ENCODE results near the gene CHRD.
"Not testable (repeated sequence)": the region's sequence is repeated elsewhere in the genome, so short reads cannot be mapped to it uniquely, and the experiment has no call there.

Gene CHRD

GRCh38 chr3:184379358-184380184, at the start of gene CHRD:
CHRD (plus strand) TSS chr3:184380054; CDS start chr3:184380319, 265 bp downstream.
- peak; percentile 64 for DNase-seq (ENCODE audit: low spot score)

DNA sequence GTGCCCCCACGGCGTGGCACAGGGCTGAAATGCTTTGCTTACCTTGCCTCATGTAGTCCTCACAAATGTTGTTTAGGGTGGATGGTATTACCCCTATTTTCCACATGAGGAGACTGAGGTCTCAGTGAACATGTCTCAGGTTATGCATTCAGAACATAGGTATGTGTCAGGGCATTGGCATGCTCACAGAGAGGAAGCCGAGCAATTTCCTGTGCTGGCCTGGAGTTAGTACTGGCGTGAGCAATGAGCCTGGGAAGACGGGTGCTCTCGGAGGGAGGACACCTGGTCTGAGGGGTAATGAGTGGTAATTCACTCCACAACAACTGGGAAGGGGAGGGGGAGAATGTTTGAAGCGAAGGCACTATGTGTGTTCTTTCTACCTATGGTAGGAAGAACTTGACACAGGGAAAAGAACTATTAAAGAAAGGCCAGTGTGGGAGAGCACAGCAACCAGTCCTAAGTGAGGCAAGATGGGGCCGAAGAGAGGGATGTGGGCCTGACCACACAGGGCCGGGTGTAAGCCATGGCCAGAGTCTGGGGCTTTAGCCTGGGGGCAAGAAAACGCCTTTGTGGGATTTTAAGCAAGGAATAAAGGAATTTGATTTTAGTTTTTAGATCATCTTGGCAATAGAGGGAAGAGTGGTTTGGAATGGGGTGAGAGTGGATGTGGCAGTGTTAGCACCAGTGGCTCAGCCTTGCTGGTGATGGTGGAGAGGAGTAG, 47.3 kb upstream of the CHRD start:
- no peak for DNase-seq (ENCODE audit: low spot score)

DNA sequence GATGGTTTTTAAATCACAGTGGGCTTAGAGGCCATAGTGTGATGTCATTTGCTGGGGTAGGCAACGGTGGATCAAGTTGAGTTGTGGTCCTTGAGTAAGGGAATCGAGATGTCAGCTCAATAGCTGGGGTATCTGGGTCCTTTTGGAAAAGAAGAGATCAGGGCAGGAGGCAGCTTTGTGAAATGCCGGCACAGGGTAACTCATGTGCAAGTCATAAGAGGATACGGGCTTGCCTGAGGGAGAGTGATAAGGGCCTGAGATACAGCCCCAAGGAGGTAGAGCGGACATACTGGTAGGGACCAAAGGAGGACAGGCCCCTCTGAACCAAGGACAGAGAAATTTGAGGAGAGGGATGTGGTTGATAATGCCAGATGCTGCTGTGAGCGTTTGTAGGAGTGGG, 46.7 kb upstream of the CHRD start:
- no peak for DNase-seq (ENCODE audit: low spot score)

GRCh38 chr3:184333700-184334099, 46.2 kb upstream of the CHRD start:
- DNase-seq (ENCODE audit: low spot score) = no peak

DNA sequence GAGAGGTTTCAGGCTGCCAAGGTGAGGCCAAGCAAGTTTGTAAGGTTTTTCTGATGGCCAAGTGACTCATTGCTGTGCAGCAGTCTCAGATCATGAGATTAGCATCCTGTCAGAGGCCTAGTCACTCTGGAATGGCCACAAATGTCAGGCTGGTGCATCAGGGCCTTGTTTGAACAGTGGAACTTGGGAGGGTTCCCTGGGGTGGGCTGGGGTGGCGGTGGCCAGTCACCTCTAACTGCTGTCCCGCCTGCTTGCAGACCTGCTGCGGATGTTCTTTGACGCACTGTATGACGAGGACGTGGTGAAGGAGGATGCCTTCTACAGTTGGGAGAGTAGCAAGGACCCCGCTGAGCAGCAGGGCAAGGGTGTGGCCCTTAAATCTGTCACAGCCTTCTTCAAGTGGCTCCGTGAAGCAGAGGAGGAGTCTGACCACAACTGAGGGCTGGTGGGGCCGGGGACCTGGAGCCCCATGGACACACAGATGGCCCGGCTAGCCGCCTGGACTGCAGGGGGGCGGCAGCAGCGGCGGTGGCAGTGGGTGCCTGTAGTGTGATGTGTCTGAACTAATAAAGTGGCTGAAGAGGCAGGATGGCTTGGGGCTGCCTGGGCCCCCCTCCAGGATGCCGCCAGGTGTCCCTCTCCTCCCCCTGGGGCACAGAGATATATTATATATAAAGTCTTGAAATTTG, 45.2 kb upstream of the CHRD start:
- DNase-seq (ENCODE audit: low spot score) = no peak

- no peak for DNase-seq (ENCODE audit: low spot score)
Measured at GRCh38 chr3:184335291-184335660, 44.6 kb upstream of the CHRD start.

DNA sequence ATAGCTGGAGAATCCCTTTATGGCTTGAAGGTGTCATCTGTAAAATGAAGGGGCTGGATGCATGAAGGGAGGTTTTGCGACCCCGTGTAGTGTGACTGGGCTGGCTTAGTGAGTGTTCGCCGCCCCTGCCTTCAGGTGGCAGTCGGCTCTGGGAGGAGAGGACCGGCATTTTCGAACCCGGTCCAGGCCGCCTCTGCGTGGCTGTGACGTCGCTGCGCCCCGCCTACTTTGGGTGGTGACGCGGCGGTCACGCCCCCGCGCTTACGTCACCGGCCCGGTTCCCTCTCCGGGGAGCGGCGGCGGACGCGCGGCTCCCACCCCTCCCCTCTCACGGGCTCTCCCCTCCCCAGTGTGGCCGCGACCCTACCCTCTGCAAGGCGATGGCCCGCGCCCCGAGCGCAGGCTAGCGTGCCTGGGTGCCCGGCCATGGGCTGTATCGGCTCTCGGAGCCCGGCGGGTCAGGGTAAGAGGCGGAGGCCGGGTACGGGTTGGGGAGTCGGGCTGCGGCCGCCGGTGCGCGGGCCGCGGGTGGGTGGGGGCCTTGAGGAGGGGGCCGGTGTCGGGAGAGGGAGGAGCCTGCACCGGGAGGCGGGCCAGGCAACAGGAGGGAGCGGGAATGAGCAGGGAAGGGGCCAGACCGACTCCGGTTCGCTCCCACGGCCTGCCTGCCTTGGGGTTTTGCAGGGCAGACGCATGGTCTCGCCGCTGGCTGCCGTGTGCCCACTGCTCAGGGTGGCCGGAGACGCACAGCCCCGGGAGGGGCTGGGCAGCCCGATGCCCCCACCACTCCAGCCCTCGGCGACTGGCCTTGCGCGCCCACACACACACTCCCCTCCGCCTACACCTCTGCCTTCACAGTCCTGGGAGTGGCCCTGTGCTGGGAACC, 44.0 kb upstream of the CHRD start:
- peak; percentile 95 for DNase-seq (ENCODE audit: low spot score)

DNA sequence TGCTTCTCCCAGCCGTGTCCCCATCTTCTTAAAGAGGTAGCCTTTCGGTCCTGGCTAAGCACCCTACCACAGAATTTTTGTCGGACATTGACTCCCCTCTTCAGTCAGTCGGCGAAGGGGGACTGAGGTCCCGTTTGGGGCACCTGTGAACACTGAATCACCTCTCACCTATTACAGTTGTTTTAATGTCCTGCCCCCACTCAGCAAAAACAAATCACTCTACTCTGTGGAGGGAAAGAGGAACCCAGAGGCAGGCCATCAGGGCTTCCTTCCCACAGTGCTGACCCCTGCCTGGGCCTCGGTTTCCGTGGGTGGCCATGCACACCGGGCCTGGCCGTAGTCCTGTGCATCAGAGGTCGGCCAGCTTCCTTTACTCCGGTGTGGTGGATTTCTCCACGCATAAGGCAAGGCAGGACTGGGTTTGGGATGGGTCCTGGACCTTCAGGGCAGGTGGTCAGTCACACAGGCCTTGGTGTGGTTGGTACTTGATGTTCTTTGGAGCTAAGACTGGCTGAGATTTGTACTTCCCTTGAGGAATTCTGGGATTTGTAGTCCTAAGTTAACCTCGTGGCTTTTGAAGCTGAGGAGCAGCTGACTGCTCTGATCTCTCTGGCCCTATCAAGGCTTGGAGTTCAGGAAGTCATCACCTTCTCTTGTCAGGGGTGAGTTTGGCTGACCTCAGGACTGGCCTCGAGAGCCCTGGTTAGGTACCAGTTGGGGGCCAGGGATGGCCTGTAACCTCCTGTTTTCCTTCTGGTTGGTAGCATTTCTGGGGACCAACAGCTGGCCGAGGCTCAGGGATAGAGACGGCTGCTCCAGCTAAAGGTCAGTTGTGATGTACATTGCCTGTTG, 43.1 kb upstream of the CHRD start:
- peak; percentile 61 for DNase-seq (ENCODE audit: low spot score)

DNA sequence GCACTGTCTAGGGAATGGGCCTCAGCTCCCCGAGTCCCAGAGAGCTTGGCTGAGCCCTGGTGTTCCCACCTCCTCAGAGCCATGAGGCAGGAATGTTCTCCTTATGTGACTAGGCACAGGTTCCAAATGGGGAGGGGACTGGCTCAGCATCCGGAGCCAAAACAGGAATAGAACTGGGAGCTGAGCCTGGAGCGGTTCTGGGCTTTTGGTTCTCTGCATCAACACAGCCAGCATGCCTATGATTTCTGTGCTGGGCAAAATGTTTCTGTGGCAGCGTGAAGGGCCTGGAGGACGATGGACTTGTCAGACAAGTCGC, 42.5 kb upstream of the CHRD start, which contains the start of gene FAM131A:
Gene FAM131A (plus strand): TSS at position 202 of the 316 bp plus-strand sequence. CDS start 31 bp downstream, at position 233.
- no peak for DNase-seq (ENCODE audit: low spot score)

- no peak for DNase-seq (ENCODE audit: low spot score)
Measured at GRCh38 chr3:184337981-184338380, 41.9 kb upstream of the CHRD start.

GRCh38 chr3:184338511-184338945, 41.3 kb upstream of the CHRD start:
- DNase-seq (ENCODE audit: low spot score) = peak; percentile 92

- no peak for DNase-seq (ENCODE audit: low spot score)
Measured at GRCh38 chr3:184339001-184339400, 40.9 kb upstream of the CHRD start.

- not testable (repeated sequence) for DNase-seq (ENCODE audit: low spot score)
Measured at GRCh38 chr3:184339451-184340135, 40.3 kb upstream of the CHRD start.

- no peak for DNase-seq (ENCODE audit: low spot score)
Measured at GRCh38 chr3:184341925-184342324, 37.9 kb upstream of the CHRD start.

DNA sequence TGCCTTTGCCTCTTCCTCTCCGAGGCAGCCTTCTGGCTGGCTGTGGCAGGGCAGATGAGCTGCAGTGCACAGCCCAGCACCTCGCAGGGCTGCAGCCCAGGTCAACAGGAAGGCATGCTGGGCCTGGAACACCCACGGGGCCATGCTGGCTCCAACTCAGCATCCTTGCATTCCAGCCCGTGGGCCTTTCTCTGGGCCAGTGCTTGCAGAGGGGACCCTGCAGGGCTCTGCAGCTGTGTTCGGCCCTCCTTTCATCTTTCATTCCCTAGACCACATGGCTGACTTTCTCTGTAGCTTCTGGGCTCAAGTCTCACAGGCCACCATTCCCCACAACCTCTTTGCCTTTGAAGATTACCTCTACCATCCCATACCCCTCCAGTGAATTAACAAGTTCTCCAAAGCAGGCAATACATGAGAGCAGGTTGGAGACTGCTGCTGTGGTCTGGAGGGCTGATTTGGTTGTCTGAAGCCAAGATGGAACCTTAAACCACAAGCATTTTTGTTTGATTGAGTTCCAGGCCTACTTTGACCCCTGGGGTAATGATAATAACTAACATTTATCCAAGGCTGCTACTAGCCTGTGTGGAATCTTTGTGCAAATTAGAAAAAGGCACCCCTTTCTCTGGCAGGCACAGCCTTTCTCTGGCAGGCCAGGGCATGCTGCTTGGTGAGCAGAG, 36.5 kb upstream of the CHRD start:
- no peak for DNase-seq (ENCODE audit: low spot score)

GRCh38 chr3:184344579-184345316, 35.1 kb upstream of the CHRD start:
- DNase-seq (ENCODE audit: low spot score) = no peak

- DNase-seq (ENCODE audit: low spot score) = peak; percentile 75
Measured at GRCh38 chr3:184345317-184346144, 34.3 kb upstream of the CHRD start.

Measured in ecto neural progenitor cell (in vitro differentiated cells).